Coronary artery (tissue), 2 donors: ENCODE results near the gene TRIM24.
"Not testable (repeated sequence)": the region's sequence is repeated elsewhere in the genome, so short reads cannot be mapped to it uniquely, and the experiment has no call there.

Experiments used
- DNase-seq: peaks from one replicate; pipeline ENCODE4 v3.0.0-alpha.2; 2017; ENCODE audit warnings: low spot score
- H3K27ac ChIP-seq, 2 donors: fragments of 200-600 bp; sonication (generic); one replicate each; pipeline ENCODE4 v1.5.1; 2016 to 2019
- H3K4me3 ChIP-seq: fragments of 200-600 bp; sonication (generic); 2 replicates; pipeline ENCODE4 v1.5.1; 2016; ENCODE audit warnings: mild to moderate bottlenecking, moderate library complexity
- CTCF ChIP-seq: fragments of 200-600 bp; sonication (generic); IDR thresholded peaks from one replicate; pipeline ENCODE4 v1.5.1; 2019; ENCODE audit warnings: antibody characterized with exemption

TRIM24 gene

GRCh38 chr7:138491612-138492386, 31.7 kb downstream of the TRIM24 start:
- TF ChIP-seq CTCF: no peak
- Histone ChIP-seq H3K27ac (no peak overlapping the region), H3K4me3 (no peak overlapping the region)
- DNase-seq: no peak

- H3K27ac ChIP-seq: no peak overlapping the region
- H3K4me3 ChIP-seq: no peak overlapping the region
- no peak for TF ChIP-seq CTCF
- DNase-seq: no peak
Observed at GRCh38 chr7:138492423-138492822, 32.4 kb downstream of the TRIM24 start.

GRCh38 chr7:138493535-138493934, 33.5 kb downstream of the TRIM24 start:
- no peak for DNase-seq
- no peak for TF ChIP-seq CTCF
- Histone ChIP-seq H3K4me3 (no peak overlapping the region), H3K27ac (no peak overlapping the region)

- no peak for DNase-seq
- no peak overlapping the region for H3K27ac ChIP-seq
- no peak for TF ChIP-seq CTCF
- H3K4me3 ChIP-seq: no peak overlapping the region
Observed at GRCh38 chr7:138495485-138495884, 35.4 kb downstream of the TRIM24 start.

- DNase-seq: no peak
- TF ChIP-seq CTCF: no peak
- H3K27ac ChIP-seq: no peak overlapping the region
- no peak overlapping the region for H3K4me3 ChIP-seq
Observed at GRCh38 chr7:138499340-138499739, 39.3 kb downstream of the TRIM24 start.

GRCh38 chr7:138500303-138500702, 40.2 kb downstream of the TRIM24 start:
- not testable (repeated sequence) for H3K27ac ChIP-seq, DNase-seq, H3K4me3 ChIP-seq

GRCh38 chr7:138500892-138501291, 40.8 kb downstream of the TRIM24 start:
- no peak overlapping the region for H3K27ac ChIP-seq
- no peak for DNase-seq
- H3K4me3 ChIP-seq: no peak overlapping the region
- TF ChIP-seq CTCF: no peak
